HG03159 (cell line): ENCODE data around the gene MPC1.
"Not testable (repeated sequence)": the region's sequence is repeated elsewhere in the genome, so short reads cannot be mapped to it uniquely, and the experiment has no call there.

ENCODE experiments used
- ATAC-seq: cut with Tn5 transposase; IDR thresholded peaks from one replicate; pipeline ENCODE4 v1.9.1; 2021; ENCODE audit warnings: mild to moderate bottlenecking, moderate library complexity; ENCODE audit not compliant: unreplicated experiment

The MPC1 gene

DNA sequence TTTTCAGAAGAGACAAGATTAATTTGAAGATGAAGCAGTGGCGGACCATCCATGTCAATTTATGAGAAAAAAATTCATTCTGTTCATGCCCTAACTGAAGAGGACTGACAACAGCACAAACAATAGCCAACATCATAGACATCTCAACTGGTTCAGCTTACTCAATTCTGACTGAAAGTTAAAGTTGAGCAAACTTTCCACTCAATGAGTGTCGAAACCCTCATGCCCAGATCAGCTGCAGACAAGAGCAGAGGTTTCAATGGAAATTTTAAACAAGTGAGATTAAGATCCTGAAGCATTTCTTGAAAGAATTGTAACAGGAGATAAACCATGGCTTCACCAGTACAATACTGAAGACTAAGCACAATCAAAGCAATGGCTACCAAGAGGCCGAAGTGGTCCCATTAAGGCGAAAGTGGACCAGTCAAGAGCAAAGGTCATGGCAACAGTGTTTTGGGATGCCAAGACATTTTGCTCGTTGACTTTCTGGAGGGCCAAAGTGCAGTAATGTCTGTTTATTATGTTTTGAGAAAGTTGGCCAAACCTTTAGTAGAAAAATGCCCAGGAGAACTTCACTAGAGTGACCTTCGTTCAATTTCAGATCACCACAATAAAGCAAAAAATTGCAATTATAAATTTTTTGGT is 34.3 kb downstream of the MPC1 start:
- ATAC-seq, result no peak

DNA sequence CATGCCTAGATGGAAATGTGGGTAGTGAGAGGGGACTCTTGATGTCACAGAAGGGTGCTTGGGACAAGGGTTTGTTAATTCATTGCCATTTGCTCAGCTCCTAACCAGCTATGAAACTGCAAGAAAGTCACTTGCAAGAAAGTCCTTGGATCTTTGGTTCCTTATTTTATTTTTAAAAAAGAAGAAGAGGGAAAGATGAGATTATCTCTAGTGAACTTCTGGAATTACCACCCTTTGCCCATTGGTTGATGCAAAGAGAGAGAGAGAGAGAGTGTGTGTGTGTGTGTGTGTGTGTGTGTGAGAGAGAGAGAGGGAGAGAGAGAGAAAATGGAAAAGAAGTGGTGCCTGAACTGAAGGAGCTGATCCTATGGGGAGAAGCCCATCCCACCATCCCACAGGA is 35.8 kb downstream of the MPC1 start:
- no peak for ATAC-seq

DNA sequence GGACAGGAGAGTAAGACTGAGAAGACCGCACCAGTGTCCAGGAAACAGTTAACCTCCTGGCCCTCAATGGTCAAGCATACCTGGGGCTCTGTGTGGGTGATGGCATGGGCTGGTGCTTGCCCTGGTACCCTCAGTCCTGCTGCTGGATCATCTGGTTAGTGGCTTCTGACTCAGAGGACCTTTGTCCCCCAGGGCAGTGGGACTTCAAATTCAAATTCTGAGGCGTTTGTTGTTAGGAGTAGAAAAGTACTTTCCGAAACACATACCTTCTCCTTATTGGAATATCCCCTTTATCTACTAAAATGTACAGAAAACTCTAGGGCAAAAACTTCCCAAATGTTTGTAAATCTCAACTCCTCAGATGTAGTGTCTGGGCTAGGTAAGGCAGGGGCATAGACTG is 36.3 kb downstream of the MPC1 start:
- ATAC-seq, result no peak

DNA sequence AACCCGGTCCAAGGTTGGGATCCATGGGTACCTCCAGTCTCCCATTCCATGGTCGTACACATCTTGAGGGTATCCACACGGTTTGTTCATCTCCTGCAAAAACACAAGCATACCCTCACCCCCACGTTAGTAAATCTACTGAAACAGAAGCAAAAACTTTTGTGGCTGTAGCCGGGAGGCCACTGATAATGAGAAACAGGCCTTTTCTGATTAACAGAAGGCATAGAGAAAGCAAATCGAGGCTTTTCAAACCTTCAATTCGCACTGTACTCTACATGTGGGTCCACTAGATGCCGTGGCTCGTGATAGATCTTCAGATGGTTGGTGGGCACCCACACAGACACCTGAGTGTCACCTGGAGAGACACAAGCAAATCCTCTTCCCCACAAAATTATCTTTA is 37.1 kb downstream of the MPC1 start:
- ATAC-seq, result not testable (repeated sequence)

DNA sequence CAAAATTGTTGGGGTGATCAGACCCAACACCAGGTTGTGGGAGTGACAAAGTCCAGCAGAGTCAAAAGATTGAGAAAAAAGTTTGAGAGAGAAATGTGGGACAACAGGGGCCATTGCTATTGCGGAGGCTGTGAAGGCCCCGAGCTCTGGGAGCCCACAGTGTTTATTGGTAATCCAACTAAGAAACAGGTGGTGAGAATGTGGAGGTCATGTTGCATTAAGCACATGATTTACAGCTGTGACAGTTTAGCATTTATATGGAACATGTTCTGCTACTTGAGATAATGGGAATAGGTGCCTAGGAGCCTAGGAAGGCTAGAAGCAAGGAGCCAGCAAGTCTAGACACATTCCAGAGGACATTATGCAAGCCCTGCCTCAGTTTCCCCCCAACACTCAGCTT is 37.8 kb downstream of the MPC1 start:
- not testable (repeated sequence) for ATAC-seq

DNA sequence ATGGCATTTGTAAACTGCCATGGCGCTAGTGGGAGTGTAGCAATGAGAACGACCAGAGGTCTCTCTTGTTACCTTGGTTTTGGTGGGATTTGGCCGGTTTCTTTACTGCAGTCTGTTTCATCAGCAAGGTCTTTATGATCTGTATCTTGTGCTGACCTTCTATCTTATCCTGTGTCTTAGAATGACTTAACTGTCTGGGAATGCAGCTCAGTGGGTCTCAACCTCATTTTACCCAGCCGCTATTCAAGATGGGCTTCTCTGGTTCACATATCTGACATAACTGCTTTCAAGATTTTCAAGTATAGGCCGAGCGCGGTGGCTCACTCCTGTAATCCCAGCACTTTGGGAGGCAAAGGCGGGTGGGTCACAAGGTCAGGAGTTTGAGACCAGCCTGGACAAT is 38.5 kb downstream of the MPC1 start:
- ATAC-seq, result no peak

DNA sequence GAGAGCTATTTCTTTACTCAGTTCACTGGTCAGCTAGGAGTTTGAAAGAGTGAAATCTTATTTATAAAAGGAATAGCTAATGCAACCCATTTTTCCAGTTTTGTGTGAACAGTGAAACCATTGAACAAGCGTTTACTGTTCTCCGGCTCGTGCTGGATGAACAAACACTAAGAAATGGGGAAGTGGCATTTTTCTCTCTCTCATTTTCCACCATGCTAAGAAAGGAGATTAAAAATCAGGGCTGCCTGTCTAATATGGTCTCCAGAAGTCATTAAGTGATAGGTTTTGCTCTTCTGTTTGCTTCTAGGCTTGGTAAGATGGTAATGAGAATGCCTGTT is 39.6 kb downstream of the MPC1 start:
- ATAC-seq, result peak; percentile 36

DNA sequence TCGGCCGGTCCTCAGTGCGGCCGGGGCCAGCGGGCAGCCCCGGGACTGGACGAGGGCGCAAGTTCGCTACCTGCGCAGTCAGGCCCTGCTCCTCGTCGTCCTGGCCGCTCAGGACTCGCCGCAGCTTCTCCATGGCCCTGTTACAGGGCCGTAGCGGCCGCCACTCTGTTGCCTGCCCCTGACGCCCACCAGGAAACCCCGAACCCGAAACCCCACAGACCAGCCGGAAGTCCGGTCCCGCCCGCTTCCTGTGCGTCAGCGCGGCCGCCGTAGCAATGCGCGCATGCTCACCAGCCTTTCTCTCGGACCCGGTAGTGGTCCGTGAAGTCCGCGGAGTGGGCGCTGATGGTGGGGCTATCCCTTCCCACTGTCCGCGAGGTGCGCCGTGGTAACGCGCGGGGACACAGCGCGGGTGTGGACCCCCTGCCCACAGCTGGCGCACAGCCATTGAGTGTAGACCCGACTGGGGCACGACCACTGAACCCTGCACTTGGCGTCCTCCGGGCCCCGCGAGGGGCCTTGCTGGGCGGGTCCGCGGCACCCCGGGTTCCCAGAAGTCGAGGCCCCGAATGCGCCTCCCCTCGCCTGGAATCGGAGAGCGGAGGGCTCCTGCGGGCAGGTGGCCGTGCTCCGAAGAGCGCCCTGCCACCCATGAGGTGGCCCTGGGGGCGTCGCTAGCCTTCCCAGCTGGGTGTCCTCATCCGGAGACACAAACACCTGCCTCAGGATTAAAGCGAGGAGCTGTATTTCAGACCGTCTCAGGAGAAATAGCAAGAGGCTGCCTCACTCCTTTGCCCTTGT is 40.2 kb downstream of the MPC1 start, which contains the start of gene SFT2D1:
SFT2D1 (minus strand) TSS at position 197 of the 801 bp plus-strand sequence; CDS start at position 133, 64 bp downstream.
- ATAC-seq, result peak; percentile 93

DNA sequence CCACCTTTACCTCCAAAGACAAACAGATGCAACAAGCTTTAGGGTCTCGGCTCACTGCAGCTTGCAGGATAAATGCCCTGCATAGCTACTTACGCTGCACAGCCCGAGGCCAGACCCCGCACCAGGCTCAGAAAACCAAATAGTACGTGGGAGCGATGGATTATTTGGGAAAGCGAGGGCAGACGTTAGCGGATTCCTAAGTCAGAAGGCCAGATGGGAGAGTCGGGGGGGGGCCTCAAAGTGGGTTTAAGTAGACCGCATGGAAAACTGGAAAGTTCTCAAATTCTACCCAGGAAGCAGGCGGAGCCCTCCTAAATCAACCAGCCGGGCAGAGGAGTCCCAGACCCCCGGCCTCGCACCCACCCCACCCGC is 40.8 kb downstream of the MPC1 start:
- no peak for ATAC-seq

DNA sequence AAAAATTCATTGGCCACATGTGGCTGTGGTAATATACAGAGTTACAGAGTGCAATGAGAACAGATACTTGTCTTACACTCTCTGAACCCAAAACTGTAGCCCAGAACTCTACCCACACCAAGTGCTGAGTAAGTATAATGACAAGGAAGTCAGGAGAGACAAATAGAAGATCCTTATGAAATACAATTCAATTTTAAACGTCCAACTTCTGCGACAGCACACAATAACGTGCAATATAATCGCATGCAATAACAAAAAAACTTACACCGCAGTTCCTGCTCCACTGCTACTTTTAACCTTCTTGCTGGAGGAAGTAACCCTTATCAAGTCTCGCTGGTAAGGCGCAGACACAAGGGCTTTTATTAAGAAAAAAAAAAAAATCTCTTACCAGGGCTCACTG is 41.3 kb downstream of the MPC1 start:
- ATAC-seq, result no peak

DNA sequence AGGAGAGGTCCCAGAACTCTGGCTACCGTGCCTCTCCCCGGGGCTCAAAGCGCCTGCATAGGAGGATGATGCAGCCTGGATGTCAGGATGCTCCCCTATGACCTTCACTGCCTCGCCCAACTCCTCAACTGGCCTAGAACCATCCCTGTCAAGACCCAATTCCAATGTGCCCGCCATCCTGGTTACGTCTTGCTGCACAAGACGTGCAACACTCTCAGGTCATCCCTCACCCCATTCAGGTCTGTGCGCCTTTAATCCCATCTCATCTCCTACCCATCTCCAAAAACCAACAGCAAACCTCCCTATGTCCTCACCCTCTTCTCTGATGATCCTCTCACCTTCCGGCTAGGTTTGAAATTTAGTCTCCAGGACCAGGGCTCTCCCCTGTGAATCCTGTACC is 43.9 kb downstream of the MPC1 start:
- ATAC-seq, result no peak

DNA sequence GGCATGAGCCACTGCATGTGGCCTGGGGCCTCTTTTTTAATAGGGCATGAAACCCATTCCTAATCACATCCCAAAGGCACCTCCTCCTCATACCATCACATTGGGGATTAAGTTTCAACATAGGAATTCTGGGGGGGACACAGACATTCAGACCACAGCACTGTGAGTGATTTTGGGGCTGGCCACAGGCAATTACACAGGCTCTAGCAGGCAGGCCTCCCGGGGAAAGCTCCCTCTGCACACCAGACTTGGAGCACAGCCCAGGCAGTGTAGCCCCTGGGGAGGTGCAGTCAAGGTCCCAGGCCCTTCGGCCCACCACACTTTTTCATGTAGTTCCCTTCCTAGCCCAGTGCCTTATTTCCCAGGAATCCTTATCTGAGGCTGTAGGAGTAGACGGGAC is 45.9 kb downstream of the MPC1 start:
- ATAC-seq, result no peak

DNA sequence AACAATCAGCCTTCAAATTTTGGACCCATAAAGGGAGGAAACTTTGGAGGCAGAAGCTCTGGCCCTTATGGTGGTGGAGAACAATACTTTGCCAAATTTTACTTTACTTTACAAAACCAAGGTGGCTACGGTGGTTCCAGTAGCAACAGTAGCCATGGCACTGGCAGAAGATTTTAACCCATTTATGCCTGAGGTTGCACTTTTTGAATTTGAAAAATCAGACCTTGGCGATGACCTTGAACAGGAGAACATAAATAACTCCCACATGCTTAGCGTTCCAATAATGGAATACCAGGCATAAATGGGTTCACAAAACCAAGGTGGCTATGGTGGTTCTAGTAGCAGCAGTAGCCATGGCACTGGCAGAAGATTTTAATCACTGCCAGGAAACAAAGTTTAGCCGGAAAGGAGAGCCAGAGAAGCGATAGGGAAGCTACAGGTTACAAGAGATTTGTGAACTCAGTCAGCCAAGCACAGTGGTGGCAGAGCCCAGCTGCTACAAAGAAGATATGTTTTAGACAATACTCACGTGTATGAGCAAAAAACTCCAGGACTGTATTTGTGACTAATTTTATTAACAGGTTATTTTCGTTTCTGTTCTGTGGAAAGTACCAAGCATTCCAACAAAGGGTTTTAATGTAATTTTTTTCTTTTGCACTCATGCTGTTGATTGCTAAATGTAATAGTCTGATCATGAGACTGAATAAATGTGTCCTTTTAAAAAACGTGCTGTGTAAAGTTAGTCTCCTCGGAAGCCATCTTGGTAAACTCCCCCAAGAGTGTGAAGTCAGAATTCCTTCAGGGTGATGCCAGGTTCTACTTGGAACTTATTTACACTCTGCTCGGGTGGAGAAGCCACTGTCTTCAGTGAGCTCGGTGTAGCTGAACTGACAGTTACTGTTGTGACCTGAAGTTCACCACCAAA is 47.1 kb downstream of the MPC1 start:
- ATAC-seq, result peak; percentile 41

DNA sequence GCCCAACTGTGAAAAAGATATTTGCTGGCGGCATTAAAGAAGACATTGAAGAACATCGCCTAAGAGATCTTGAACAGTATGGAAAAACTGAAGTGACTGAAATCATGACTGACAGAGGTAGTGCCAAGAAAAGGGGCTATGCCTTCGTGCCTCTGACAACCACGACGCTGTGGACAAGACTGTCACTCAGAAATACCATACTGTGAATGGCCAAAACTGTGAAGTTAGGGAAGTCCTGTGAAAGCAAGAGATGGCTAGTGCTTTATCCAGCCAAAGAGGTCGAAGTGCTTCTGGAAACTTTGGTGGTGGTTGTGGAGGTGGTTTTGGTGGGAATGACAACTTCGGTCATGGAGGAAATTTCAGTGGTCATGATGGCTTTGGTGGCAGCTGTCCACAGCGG is 47.9 kb downstream of the MPC1 start:
- ATAC-seq, result no peak

DNA sequence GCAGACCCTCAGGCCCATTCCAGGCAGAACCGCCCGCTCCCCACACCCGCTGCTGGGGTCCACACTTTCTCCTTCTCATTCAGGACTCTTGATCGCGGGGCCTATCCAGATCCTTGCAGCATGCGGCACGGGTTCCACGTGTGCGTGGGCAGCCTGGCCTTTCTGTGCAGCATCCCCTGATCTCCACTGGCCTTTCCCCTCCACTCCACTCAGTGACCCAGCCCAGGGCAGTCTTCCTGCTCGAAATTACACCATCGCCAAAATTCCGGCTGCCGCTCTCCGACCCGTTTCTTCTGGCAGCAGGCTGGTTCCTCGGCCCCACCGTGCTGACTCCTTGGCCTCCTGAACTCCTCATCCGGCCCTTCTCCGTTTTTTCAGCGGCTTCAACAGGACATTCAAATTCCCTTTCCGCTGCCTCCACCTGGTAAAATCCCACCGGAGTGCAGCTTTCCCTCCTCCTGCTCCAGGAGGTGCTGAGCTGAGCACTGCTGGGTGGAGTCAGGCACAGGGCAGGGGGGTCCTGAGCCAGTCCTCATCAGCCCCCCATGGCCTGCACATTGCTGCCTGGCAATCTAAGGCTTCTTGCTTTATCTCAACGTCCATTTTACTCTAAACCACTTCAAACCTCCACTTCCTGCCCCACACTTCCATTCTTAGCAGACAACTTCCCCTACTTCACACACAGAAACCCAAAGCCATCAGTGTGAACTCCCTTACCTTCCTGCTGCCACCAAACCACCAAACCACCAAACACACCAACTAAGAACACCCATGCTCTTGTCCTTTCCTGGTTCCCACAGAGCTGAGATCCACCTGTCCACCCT is 49.4 kb downstream of the MPC1 start:
- ATAC-seq, result peak; percentile 68

DNA sequence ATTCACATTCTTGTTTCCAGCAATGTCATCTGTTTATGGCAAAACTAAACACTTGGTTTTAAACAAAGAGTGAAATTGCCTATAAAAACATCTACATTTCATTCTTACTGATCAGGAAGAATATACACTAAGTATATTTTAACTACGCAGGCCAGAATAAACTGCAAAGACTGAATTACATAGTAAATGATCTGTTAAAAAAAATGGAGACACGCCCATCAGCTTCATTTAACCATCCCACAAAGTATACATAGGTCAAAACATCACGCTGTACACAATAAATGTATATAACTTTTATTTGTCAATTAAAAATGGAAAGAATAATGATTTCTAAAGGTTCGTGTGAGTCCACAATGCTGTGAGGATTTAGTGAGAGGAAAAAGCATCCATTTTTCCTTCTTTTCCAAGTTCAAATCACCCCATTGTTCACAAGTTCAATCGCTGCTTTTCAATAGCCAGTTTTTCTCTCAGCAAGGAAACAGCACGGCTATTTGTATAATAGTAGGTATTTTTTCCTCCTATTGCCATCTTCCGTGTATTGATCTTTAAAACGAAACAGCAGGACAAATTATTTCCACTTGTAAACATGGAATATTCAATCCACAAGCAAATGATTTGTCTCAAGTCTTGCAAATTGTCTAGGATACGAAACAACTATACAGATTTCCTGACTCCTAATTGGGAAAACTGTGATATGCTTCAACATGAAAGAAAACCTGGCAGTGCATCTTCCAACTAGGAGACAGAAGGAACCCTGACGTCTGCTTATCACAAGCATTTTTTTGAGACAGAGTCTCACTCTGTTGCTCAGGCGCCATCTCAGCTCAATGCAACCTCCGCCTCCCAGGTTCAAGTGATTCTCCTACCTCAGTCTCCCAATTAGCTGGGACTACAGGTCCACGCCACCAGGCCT is 51.0 kb downstream of the MPC1 start:
- ATAC-seq, result no peak

DNA sequence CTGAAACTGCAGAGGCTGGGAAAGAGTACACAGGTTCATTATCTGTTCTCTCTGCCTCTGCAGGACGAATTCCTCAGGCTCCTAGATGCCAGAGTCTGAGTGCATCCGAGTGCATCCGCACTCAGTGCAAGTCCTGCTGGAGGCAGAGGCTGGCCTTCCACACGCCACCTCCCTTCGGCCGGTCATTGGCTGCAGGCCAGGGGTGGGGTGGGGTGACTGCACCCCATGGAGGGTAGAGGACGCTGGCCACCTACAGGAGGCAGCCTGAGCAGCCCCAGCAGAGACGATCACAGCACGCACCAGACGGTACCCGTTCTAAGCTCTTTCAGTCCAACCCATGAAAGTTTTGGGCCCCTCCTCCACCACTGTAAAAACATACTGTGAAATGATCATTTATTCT is 52.1 kb downstream of the MPC1 start:
- ATAC-seq, result no peak

DNA sequence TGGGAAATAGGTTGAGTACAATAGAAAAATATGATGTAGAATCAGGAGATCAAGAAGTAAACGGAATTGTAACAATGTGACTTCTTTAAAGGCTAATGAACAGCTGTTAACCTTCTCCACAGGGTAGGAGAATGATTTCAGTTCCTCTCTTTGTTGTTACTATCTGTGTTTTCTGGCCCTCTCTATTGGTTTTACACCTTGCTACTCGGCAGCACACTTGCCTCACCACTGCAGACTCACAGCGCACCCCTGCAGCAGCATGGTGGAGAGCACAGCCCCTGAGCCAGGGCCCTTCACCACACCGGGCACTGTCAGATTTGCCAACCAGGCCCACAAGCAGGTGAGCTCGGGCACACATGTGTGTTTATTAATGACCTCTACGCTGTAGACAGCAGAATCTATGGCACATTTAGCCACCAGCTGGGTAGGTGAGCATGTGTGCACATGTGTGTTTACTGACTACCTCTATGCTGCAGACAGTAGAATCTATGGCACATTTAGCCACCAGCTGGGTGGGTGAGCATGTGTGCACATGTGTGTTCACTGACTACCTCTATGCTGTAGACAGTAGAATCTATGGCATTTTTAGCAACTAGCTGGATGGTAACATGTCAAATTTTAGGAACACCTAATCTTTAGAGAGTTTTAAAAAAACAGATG is 57.2 kb downstream of the MPC1 start:
- ATAC-seq, result peak; percentile 88

DNA sequence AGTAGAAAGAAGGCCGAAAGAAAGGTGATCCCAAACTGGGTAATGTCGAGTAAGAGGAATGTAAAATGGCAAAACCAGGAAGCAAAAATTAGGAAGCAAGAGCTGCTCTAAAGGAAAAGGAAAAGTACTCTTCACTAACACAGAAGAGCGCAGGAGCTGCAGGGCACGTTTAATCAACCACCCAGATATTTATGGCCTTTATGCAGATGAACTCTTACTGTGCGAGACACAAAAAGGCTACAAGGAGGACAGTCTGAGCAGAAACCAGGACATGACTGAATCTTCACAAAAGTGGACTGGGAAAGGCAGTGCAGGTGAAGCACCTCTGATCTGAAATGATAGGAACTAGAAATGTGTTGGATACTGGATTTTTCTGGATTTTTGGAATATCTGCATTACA is 59.3 kb downstream of the MPC1 start:
- no peak for ATAC-seq
